Neural cell (in vitro differentiated cells): ENCODE data around the gene GPHN. TPM values are rescaled to one million over a fixed set of nuclear protein-coding genes. Genes with fewer than 3 reads are reported as not detected.

Experiments
- H2AFZ ChIP-seq: fragments of 200-600, 300-800 bp; sonication (generic), shearing (Covaris generic); 2 replicates; pipeline ENCODE4 v1.6.0; 2014; ENCODE audit warnings: low read depth, mild to moderate bottlenecking, antibody characterized with exemption, low read length, moderate library complexity
- H3F3A ChIP-seq: fragments of 200-600 bp; shearing (Covaris generic); 2 replicates; pipeline ENCODE4 v1.6.1; 2016; ENCODE audit warnings: mild to moderate bottlenecking, moderate library complexity, mixed read lengths, antibody characterized with exemption, low read length; ENCODE audit not compliant: insufficient read depth, poor library complexity, severe bottlenecking
- H3K27ac ChIP-seq: fragments of 200-600, 300-800 bp; sonication (generic), shearing (Covaris generic); 2 replicates; pipeline ENCODE4 v1.5.1; 2014; ENCODE audit warnings: mild to moderate bottlenecking, low read length, moderate library complexity
- H3K27me3 ChIP-seq: fragments of 300-800, 200-600 bp; sonication (generic), shearing (Covaris generic); 2 replicates; pipeline ENCODE4 v1.6.0; 2014; ENCODE audit warnings: mild to moderate bottlenecking, low read depth, low read length, moderate library complexity; ENCODE audit not compliant: insufficient read depth
- H3K36me3 ChIP-seq: fragments of 300-800, 200-600 bp; sonication (generic), shearing (Covaris generic); 2 replicates; pipeline ENCODE4 v1.5.1; 2014; ENCODE audit warnings: mild to moderate bottlenecking, antibody characterized with exemption, low read length, moderate library complexity; ENCODE audit not compliant: insufficient read depth
- H3K4me2 ChIP-seq: fragments of 300-800, 200-600 bp; sonication (generic), shearing (Covaris generic); 2 replicates; pipeline ENCODE4 v1.6.0; 2014; ENCODE audit warnings: mild to moderate bottlenecking, low read length
- H3K4me3 ChIP-seq: fragments of 300-800, 200-600 bp; sonication (generic), shearing (Covaris generic); 2 replicates; pipeline ENCODE4 v1.5.1; 2014; ENCODE audit warnings: mild to moderate bottlenecking, low read length, moderate library complexity
- H3K79me2 ChIP-seq: fragments of 200-600 bp; shearing (Covaris generic); replicated peaks from 2 replicates; pipeline ENCODE4 v1.6.0; 2014; ENCODE audit warnings: mild to moderate bottlenecking, low read length, moderate library complexity; ENCODE audit not compliant: insufficient read depth
- H3K9ac ChIP-seq: fragments of 300-800, 200-600 bp; sonication (generic), shearing (Covaris generic); 2 replicates; pipeline ENCODE4 v1.6.1; 2016; ENCODE audit warnings: mild to moderate bottlenecking, low read length, mixed read lengths
- H3K9me2 ChIP-seq: fragments of 200-600 bp; shearing (Covaris generic); 2 replicates; pipeline ENCODE4 v1.6.1; 2016; ENCODE audit warnings: mild to moderate bottlenecking, low read length, mixed read lengths; ENCODE audit not compliant: insufficient read depth
- H3K9me3 ChIP-seq: fragments of 200-600, 300-800 bp; sonication (generic), shearing (Covaris generic); 2 replicates; pipeline ENCODE4 v1.6.1; 2016; ENCODE audit warnings: mild to moderate bottlenecking, mixed run types, low read length, moderate library complexity, mixed read lengths
- H4K20me1 ChIP-seq: fragments of 200-600 bp; shearing (Covaris generic); 2 replicates; pipeline ENCODE4 v1.6.1; 2016; ENCODE audit warnings: mild to moderate bottlenecking, mixed run types; ENCODE audit not compliant: insufficient read depth
- CTCF ChIP-seq: fragments of 450-650 bp; IDR thresholded peaks from 2 replicates; pipeline ENCODE4 v1.5.1; 2014; ENCODE audit warnings: antibody characterized with exemption, mild to moderate bottlenecking, moderate library complexity; ENCODE audit not compliant: poor library complexity, severe bottlenecking
- EP300 ChIP-seq: fragments of 450-650 bp; conservative IDR thresholded peaks from 2 replicates; pipeline ENCODE4 v1.6.1; 2014; ENCODE audit warnings: antibody characterized with exemption, mild to moderate bottlenecking, moderate library complexity; ENCODE audit not compliant: poor library complexity, severe bottlenecking
- EZH2 ChIP-seq: fragments of 200-600, 300-800 bp; shearing (Covaris generic), sonication (generic); IDR thresholded peaks from 2 replicates; pipeline ENCODE4 v1.6.1; 2014; ENCODE audit warnings: antibody characterized with exemption, low read length, borderline replicate concordance, mild to moderate bottlenecking; ENCODE audit not compliant: insufficient read depth, poor library complexity, severe bottlenecking
- MXI1 ChIP-seq: fragments of 450-650 bp; conservative IDR thresholded peaks from 2 replicates; pipeline ENCODE4 v1.6.1; 2014; ENCODE audit warnings: antibody characterized with exemption, mild to moderate bottlenecking; ENCODE audit not compliant: poor library complexity, severe bottlenecking
- POLR2AphosphoS5 ChIP-seq: IDR thresholded peaks from 2 replicates; pipeline ENCODE4 v1.6.1; 2012
- RAD21 ChIP-seq: fragments of 450-650 bp; conservative IDR thresholded peaks from 2 replicates; pipeline ENCODE4 v1.6.1; 2014; ENCODE audit warnings: antibody characterized with exemption, mild to moderate bottlenecking, moderate library complexity
- REST ChIP-seq: IDR thresholded peaks from 2 replicates; pipeline ENCODE4 v1.6.1; 2012; ENCODE audit warnings: borderline replicate concordance
- SMC3 ChIP-seq: fragments of 450-650 bp; conservative IDR thresholded peaks from 2 replicates; pipeline ENCODE4 v1.6.1; 2014; ENCODE audit warnings: antibody characterized with exemption, mild to moderate bottlenecking, moderate library complexity; ENCODE audit not compliant: poor library complexity
- TAF1 ChIP-seq: IDR thresholded peaks from 2 replicates; pipeline ENCODE4 v1.6.1; 2012; ENCODE audit warnings: low read depth
- polyA plus RNA-seq: library from polyadenylated mRNA; depleted of rRNA; stranded (reverse); fragments of >200 nt; gene quantifications from 2 replicates; pipeline ENCODE4 v1.2.3, GENCODE V29; 2014

Gene GPHN
- polyA plus RNA-seq, 1 donor from 2014 or later: 135 TPM

- no peaks in the 10 kb centered on the region for H3K79me2 ChIP-seq
- peaks cover 5% of the 10 kb centered on the region for H3K36me3 ChIP-seq
- H3K27ac ChIP-seq: no peak overlapping the region
- H3K9me3 ChIP-seq: no peaks in the 10 kb centered on the region
- H3K4me2 ChIP-seq: no peak overlapping the region
- no peaks in the 10 kb centered on the region for H3K9me2 ChIP-seq
- TF ChIP-seq EP300: no peak
- no peak for TF ChIP-seq MXI1
- TF ChIP-seq SMC3: no peak
- TF ChIP-seq RAD21: no peak
- TF ChIP-seq TAF1: no peak
- TF ChIP-seq EZH2: no peak
- no peaks in the 10 kb centered on the region for H4K20me1 ChIP-seq
- H3K4me3 ChIP-seq: no peak overlapping the region
- H2AFZ ChIP-seq: no peak overlapping the region
- H3K27me3 ChIP-seq: no peaks in the 10 kb centered on the region
- no peak overlapping the region for H3K9ac ChIP-seq
- no peaks in the 10 kb centered on the region for H3F3A ChIP-seq
Observed at GRCh38 chr14:66916421-66916820, 408.5 kb downstream of the GPHN start.

- H3K27ac ChIP-seq: no peak overlapping the region
- H2AFZ ChIP-seq: no peak overlapping the region
- no peaks in the 10 kb centered on the region for H3K9me2 ChIP-seq
- H3K79me2 ChIP-seq: no peaks in the 10 kb centered on the region
- H3K36me3 ChIP-seq: peaks cover 5% of the 10 kb centered on the region
- no peak for TF ChIP-seq RAD21
- no peak for TF ChIP-seq TAF1
- no peak for TF ChIP-seq EZH2
- no peak for TF ChIP-seq EP300
- no peak for TF ChIP-seq POLR2AphosphoS5
- no peaks in the 10 kb centered on the region for H3K9me3 ChIP-seq
- H4K20me1 ChIP-seq: no peaks in the 10 kb centered on the region
- no peak overlapping the region for H3K4me3 ChIP-seq
- H3F3A ChIP-seq: no peaks in the 10 kb centered on the region
- H3K4me2 ChIP-seq: no peak overlapping the region
- H3K9ac ChIP-seq: no peak overlapping the region
- no peaks in the 10 kb centered on the region for H3K27me3 ChIP-seq
Observed at GRCh38 chr14:66918527-66918926, 410.6 kb downstream of the GPHN start.

- no peaks in the 10 kb centered on the region for H3F3A ChIP-seq
- H3K9ac ChIP-seq: no peak overlapping the region
- no peaks in the 10 kb centered on the region for H3K27me3 ChIP-seq
- H3K4me3 ChIP-seq: no peak overlapping the region
- H4K20me1 ChIP-seq: no peaks in the 10 kb centered on the region
- H2AFZ ChIP-seq: no peak overlapping the region
- H3K9me3 ChIP-seq: no peaks in the 10 kb centered on the region
- H3K9me2 ChIP-seq: no peaks in the 10 kb centered on the region
- TF ChIP-seq CTCF: no peak
- no peak for TF ChIP-seq EP300
- TF ChIP-seq SMC3: no peak
- TF ChIP-seq MXI1: no peak
- no peak overlapping the region for H3K27ac ChIP-seq
- no peak overlapping the region for H3K4me2 ChIP-seq
- peaks cover 14% of the 10 kb centered on the region for H3K36me3 ChIP-seq
- H3K79me2 ChIP-seq: no peaks in the 10 kb centered on the region
Observed at GRCh38 chr14:66920196-66920595, 412.2 kb downstream of the GPHN start.

GRCh38 chr14:66923251-66923650 is 415.3 kb downstream of the GPHN start:
- H3F3A ChIP-seq: no peaks in the 10 kb centered on the region
- no peak overlapping the region for H3K27ac ChIP-seq
- H3K4me2 ChIP-seq: no peak overlapping the region
- peaks cover 9% of the 10 kb centered on the region for H3K36me3 ChIP-seq
- no peaks in the 10 kb centered on the region for H3K27me3 ChIP-seq
- no peak overlapping the region for H2AFZ ChIP-seq
- H3K79me2 ChIP-seq: no peaks in the 10 kb centered on the region
- H3K4me3 ChIP-seq: no peak overlapping the region
- H3K9me2 ChIP-seq: no peaks in the 10 kb centered on the region
- no peak for TF ChIP-seq EP300
- no peak for TF ChIP-seq RAD21
- no peak for TF ChIP-seq MXI1
- no peak for TF ChIP-seq SMC3
- TF ChIP-seq POLR2AphosphoS5: no peak
- no peak for TF ChIP-seq REST
- TF ChIP-seq EZH2: no peak
- TF ChIP-seq CTCF: no peak
- TF ChIP-seq TAF1: no peak
- H3K9ac ChIP-seq: no peak overlapping the region
- no peaks in the 10 kb centered on the region for H3K9me3 ChIP-seq
- no peaks in the 10 kb centered on the region for H4K20me1 ChIP-seq
